ENCODE measurements around the gene SCP2D1.

- no peak for TF ChIP-seq POLR2A (IDR thresholded peaks at IDR 0.05)
- no peak for TF ChIP-seq CTCF (IDR thresholded peaks at IDR 0.05)
These were observed at the start of gene SCP2D1 for GRCh38 chr20:18813483-18813882.
